Measurements from ENCODE around the gene UST. TPM values are rescaled to one million over a fixed set of nuclear protein-coding genes. Genes with fewer than 3 reads are reported as not detected.

Gene UST
- polyA plus RNA-seq, 1 donor (not counting 4 experiments of a cell fraction or from before 2014, with no cell fraction given), result 6.1 TPM

DNA sequence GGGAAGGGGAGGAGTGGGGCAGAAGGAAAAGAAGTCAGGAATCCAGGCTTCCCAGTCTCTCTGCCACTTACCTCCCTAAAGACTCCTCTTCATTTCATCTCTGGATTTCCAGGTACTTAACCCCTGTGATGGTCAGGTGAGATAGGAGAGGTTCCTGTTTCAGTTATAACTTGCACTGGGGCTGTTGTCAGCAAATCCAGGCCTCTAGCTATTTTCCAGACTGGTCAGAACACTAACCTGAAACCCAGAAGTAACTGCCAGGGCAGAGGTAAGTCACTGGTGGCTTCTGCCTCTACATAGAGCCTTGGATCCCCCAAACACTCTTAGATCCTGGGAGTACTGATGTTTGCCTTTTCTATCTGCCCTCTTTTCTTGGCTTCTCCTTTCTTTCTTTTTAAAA is 337.2 kb downstream of the UST start:
- Histone ChIP-seq H3K27me3 (ENCODE audit: control insufficient read depth, extremely low read depth, insufficient read depth, low read length) (peaks cover 3% of the 10 kb centered on the region), H3K4me1 (ENCODE audit: control insufficient read depth, extremely low read depth, insufficient read depth, low read length) (peaks cover 13% of the 10 kb centered on the region), H3K4me2 (ENCODE audit: control insufficient read depth, extremely low read depth, insufficient read depth, low read depth, low read length) (no peak overlapping the region), H3K4me3 (ENCODE audit: control insufficient read depth in 2 of 3, extremely low read depth in 1 of 3, insufficient read depth in 2 of 3, low read depth in 1 of 3, low read length in 3 of 3) (no peak overlapping the region), H3K36me3 (ENCODE audit: control insufficient read depth in 2 of 2, extremely low read depth in 1 of 2, insufficient read depth in 2 of 2, low read length in 2 of 2) (no peaks in the 10 kb centered on the region), H3K9me3 (ENCODE audit: control insufficient read depth, low read depth, low read length) (no peaks in the 10 kb centered on the region), H3K79me2 (ENCODE audit: control insufficient read depth, insufficient read depth, low read length) (no peaks in the 10 kb centered on the region), H3K9me1 (ENCODE audit: control insufficient read depth, extremely low read depth, insufficient read depth, low read length) (no peaks in the 10 kb centered on the region), H4K20me1 (ENCODE audit: control insufficient read depth, extremely low read depth, insufficient read depth, low read length) (no peaks in the 10 kb centered on the region), H3K9ac (ENCODE audit: control insufficient read depth, extremely low read depth, insufficient read depth, low read length) (no peak overlapping the region), H3K27ac (ENCODE audit: control insufficient read depth, insufficient read depth, low read length) (no peak overlapping the region), H2AFZ (ENCODE audit: control insufficient read depth, low read length) (no peak overlapping the region)
- TF ChIP-seq, protein P1, sequence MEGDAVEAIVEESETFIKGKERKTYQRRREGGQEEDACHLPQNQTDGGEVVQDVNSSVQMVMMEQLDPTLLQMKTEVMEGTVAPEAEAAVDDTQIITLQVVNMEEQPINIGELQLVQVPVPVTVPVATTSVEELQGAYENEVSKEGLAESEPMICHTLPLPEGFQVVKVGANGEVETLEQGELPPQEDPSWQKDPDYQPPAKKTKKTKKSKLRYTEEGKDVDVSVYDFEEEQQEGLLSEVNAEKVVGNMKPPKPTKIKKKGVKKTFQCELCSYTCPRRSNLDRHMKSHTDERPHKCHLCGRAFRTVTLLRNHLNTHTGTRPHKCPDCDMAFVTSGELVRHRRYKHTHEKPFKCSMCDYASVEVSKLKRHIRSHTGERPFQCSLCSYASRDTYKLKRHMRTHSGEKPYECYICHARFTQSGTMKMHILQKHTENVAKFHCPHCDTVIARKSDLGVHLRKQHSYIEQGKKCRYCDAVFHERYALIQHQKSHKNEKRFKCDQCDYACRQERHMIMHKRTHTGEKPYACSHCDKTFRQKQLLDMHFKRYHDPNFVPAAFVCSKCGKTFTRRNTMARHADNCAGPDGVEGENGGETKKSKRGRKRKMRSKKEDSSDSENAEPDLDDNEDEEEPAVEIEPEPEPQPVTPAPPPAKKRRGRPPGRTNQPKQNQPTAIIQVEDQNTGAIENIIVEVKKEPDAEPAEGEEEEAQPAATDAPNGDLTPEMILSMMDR (optimal IDR thresholded peaks at IDR 0.05 in 1 of 3, IDR thresholded peaks at IDR 0.05 in 1 of 3, conservative IDR thresholded peaks at IDR 0.05 in 1 of 3; ENCODE audit: extremely low read depth in 1 of 3, insufficient read depth in 2 of 3, low read length in 3 of 3), result no peak
- TF ChIP-seq EZH2 (IDR thresholded peaks at IDR 0.05; ENCODE audit: low read length), result no peak
- dilution Hi-C loops (cut with MboI; ENCODE audit: extremely low pct_ligation_motif_present, low sequenced_read_pairs), result loop anchor here (25.0 kb wide), 1 partner anchor 328 kb away; the partner anchor contains the start of gene SUMO4
- no peak for FAIRE-seq
- no peak for DNase-seq (ENCODE audit: low read depth, low spot score)

DNA sequence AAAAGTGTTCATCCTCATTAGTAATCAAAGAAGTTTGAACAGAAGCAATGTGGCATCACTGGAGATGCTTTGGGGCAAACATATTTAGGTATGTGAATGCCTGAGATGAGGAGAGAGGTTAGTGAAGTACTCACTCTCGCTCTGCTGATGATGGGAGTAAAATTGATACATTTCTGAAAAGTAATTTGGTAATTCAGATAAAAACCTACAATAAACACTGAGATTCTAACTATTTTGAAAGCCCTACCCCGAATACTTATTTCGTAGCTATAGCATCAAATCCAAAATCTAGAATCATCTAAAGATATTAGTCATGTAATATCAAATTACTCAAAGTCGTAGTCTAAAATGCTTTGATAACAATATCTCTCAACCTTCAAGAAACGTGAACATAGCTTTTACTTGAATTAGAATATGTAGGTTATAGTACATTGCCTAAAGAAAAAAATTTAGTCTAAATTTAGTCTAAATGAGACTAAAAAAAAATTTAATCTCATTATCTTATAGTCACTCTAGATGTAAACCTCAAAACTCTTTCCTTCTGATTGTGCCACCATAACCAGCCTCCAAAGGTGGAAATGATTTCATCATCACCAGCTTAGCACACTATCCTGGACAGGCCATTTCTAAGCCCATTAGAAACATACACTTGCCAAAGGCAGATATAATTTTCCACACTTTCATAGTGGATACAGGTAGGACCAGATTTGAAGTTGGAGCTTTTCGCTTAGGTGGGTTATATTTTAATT is 338.2 kb downstream of the UST start:
- Histone ChIP-seq H3K27ac (ENCODE audit: control insufficient read depth, insufficient read depth, low read length) (no peak overlapping the region), H3K36me3 (ENCODE audit: control insufficient read depth in 2 of 2, extremely low read depth in 1 of 2, insufficient read depth in 2 of 2, low read length in 2 of 2) (no peaks in the 10 kb centered on the region), H3K79me2 (ENCODE audit: control insufficient read depth, insufficient read depth, low read length) (no peaks in the 10 kb centered on the region), H4K20me1 (ENCODE audit: control insufficient read depth, extremely low read depth, insufficient read depth, low read length) (no peaks in the 10 kb centered on the region), H2AFZ (ENCODE audit: control insufficient read depth, low read length) (no peak overlapping the region), H3K4me1 (ENCODE audit: control insufficient read depth, extremely low read depth, insufficient read depth, low read length) (peaks cover 8% of the 10 kb centered on the region), H3K4me3 (ENCODE audit: control insufficient read depth in 2 of 3, extremely low read depth in 1 of 3, insufficient read depth in 2 of 3, low read depth in 1 of 3, low read length in 3 of 3) (no peak overlapping the region), H3K4me2 (ENCODE audit: control insufficient read depth, extremely low read depth, insufficient read depth, low read depth, low read length) (no peak overlapping the region), H3K27me3 (ENCODE audit: control insufficient read depth, extremely low read depth, insufficient read depth, low read length) (peaks cover 3% of the 10 kb centered on the region), H3K9ac (ENCODE audit: control insufficient read depth, extremely low read depth, insufficient read depth, low read length) (no peak overlapping the region), H3K9me1 (ENCODE audit: control insufficient read depth, extremely low read depth, insufficient read depth, low read length) (no peaks in the 10 kb centered on the region), H3K9me3 (ENCODE audit: control insufficient read depth, low read depth, low read length) (no peaks in the 10 kb centered on the region)
- FAIRE-seq (no peak), DNase-seq (ENCODE audit: low read depth, low spot score) (no peak)
- dilution Hi-C loops (cut with MboI; ENCODE audit: extremely low pct_ligation_motif_present, low sequenced_read_pairs), result loop anchor here (25.0 kb wide), 1 partner anchor 327 kb away; the partner anchor contains the start of gene SUMO4
- TF ChIP-seq, protein P1 (optimal IDR thresholded peaks at IDR 0.05 in 1 of 3, IDR thresholded peaks at IDR 0.05 in 1 of 3, conservative IDR thresholded peaks at IDR 0.05 in 1 of 3; ENCODE audit: extremely low read depth in 1 of 3, insufficient read depth in 2 of 3, low read length in 3 of 3), result no peak
- TF ChIP-seq EZH2 (IDR thresholded peaks at IDR 0.05; ENCODE audit: low read length), result no peak
